Esophagus squamous epithelium (tissue), 5 donors: Measurements from ENCODE around the gene MROH2A. TPM values are rescaled to one million over a fixed set of nuclear protein-coding genes. Genes with fewer than 3 reads are reported as not detected.

Source experiments
- DNase-seq: peaks from one replicate; lab custom pipeline; 2025; lab: John Stamatoyannopoulos, UW
- H3K27ac ChIP-seq, 4 donors: fragments of 200-600 bp; sonication (generic); one replicate each; pipeline ENCODE4 v1.5.1; 2016 to 2019; ENCODE audit warnings: mild to moderate bottlenecking in 1 of 4
- H3K27me3 ChIP-seq, 4 donors: fragments of 200-600 bp; sonication (generic); 1 replicate in 3 of 4; 2 replicates in 1 of 4; pipeline versions ENCODE4 v1.5.1 to v1.6.0; 2017 to 2021; ENCODE audit warnings: antibody characterized with exemption in 1 of 4
- H3K36me3 ChIP-seq, 3 donors: fragments of 200-600 bp; sonication (generic); one replicate each; pipeline ENCODE4 v1.5.1; 2016 to 2019
- H3K4me1 ChIP-seq, 3 donors: fragments of 200-600 bp; sonication (generic); one replicate each; pipeline ENCODE4 v1.5.1; 2017 to 2019
- H3K4me3 ChIP-seq, 4 donors: fragments of 200-600 bp; sonication (generic); 1 replicate in 3 of 4; 2 replicates in 1 of 4; pipeline ENCODE4 v1.5.1; 2016 to 2019; ENCODE audit warnings: mild to moderate bottlenecking in 2 of 4, moderate library complexity in 1 of 4
- H3K9me3 ChIP-seq, 3 donors: fragments of 200-600 bp; sonication (generic); one replicate each; pipeline ENCODE4 v1.5.1; 2016 to 2019
- POLR2A ChIP-seq, 4 donors: fragments of 450-650 bp; IDR thresholded peaks; one replicate each; pipeline ENCODE4 v1.6.1; 2017; ENCODE audit warnings: antibody characterized with exemption in 4 of 4, mild to moderate bottlenecking in 4 of 4, moderate library complexity in 3 of 4
- WGBS, 2 donors: methylation state at CpG; one replicate each; pipeline ENCODE4 v1.1.5; 2018; 5-methylcytosine and 5-hydroxymethylcytosine counted together
- intact Hi-C: fragments of 100-400 bp; cut with DNase I; formaldehyde crosslinking; loops from one replicate; pipeline ENCODE4 v1.15.0; 2022
- total RNA-seq, 4 donors: library from RNA; depleted of rRNA; stranded (reverse); fragments of >200 nt; gene quantifications; one replicate each; pipeline ENCODE4 v1.1.0, GENCODE V29; 2016
- TF ChIP-seq, protein P1 (sequence below), 6 experiments: fragments of 450-650 bp in 4 of 6; fragments of 200-600 bp in 2 of 6; sonication (generic) in 2 of 6; IDR thresholded peaks; one replicate each; pipeline ENCODE4 v1.5.1; 2016 to 2019; ENCODE audit warnings: antibody characterized with exemption in 6 of 6, mild to moderate bottlenecking in 4 of 6, moderate library complexity in 4 of 6
- donor health status: DM: yes; HTN: yes; CAD: no.

MROH2A gene
- total RNA-seq, 4 donors from 2014 or later = under 0.01 to 2.1 (median 0.57) TPM

DNA sequence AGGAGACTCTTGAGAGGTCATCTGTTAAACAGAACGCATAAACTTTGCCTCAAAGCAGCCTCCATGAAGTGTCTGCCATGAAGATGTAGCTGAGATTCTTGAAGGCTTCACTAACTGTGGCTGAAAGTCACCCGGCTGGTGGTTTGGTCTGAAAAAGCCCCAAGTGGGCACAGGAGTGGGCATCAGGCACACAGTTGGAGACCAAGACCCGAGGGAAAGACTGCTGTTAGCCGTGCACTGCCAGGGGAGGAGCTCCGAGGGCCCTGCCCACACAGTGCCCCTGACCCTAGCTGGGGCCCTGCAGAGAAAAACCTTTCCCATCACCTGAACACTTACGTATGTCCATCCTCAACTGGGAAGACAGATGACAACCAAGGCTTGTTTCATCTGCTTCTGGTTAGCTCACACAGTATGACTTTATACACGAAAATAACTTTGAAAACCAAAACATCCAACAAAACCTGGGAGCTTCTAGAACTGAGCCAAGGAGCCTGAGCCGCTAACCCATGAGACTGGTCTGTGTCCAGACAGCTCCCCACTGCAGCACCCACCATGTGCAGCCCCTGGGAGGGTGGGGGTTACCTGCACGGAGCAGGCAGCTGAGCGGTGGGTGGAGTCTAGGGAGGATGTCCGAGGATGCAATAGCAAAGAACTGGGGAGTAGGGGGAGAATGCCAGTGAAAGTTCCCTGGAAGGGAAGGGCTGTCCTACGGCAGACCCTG is 60.8 kb downstream of the MROH2A start:
- 88 to 90% methylated on average over 8 to 11 of the region's 12 CpGs for WGBS, 2 donors
- Histone ChIP-seq H3K4me1 (no peaks in the 10 kb centered on the region), H3K9me3 (no peaks in the 10 kb centered on the region), H3K36me3 (peaks cover 0 to 44% (median 0%) of the 10 kb centered on the region in 3 donors), H3K27me3 (no peaks in the 10 kb centered on the region), H3K27ac (no peak overlapping the region), H3K4me3 (no peak overlapping the region)
- DNase-seq = no peak
- intact Hi-C loops = no loop called here
- TF ChIP-seq POLR2A (IDR thresholded peaks at IDR 0.05) = no peak
- TF ChIP-seq, protein P1, sequence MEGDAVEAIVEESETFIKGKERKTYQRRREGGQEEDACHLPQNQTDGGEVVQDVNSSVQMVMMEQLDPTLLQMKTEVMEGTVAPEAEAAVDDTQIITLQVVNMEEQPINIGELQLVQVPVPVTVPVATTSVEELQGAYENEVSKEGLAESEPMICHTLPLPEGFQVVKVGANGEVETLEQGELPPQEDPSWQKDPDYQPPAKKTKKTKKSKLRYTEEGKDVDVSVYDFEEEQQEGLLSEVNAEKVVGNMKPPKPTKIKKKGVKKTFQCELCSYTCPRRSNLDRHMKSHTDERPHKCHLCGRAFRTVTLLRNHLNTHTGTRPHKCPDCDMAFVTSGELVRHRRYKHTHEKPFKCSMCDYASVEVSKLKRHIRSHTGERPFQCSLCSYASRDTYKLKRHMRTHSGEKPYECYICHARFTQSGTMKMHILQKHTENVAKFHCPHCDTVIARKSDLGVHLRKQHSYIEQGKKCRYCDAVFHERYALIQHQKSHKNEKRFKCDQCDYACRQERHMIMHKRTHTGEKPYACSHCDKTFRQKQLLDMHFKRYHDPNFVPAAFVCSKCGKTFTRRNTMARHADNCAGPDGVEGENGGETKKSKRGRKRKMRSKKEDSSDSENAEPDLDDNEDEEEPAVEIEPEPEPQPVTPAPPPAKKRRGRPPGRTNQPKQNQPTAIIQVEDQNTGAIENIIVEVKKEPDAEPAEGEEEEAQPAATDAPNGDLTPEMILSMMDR (IDR thresholded peaks at IDR 0.05) = no peak

DNA sequence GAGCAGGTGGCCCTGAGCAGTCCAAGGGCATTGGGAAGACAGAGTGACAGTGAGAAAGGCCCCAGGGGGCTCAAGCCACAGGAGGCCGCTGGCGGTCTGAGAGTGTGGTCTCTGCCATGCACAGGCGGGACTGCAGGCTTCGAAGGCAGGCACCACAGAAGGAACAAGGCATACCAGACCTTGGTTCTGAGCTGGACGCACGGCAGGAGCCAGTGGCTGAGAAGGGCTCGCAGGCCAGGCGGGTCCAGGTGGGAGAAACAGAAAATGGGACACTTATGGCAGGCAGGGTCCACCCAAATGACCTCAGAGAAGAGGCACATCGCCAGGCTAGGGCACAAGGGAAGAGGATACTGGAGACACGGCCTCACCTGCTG is 61.3 kb downstream of the MROH2A start:
- H3K27ac ChIP-seq = no peak overlapping the region
- H3K4me3 ChIP-seq = no peak overlapping the region
- TF ChIP-seq, protein P1 (IDR thresholded peaks at IDR 0.05) = no peak
- no peak for TF ChIP-seq POLR2A (IDR thresholded peaks at IDR 0.05)
- H3K36me3 ChIP-seq = peaks cover 0 to 48% (median 0%) of the 10 kb centered on the region in 3 donors
- no peak for DNase-seq
- 92 to 98% methylated on average over 6 to 9 of the region's 10 CpGs for WGBS, 2 donors
- no peaks in the 10 kb centered on the region for H3K4me1 ChIP-seq
- intact Hi-C loops = no loop called here
- no peaks in the 10 kb centered on the region for H3K27me3 ChIP-seq
- no peaks in the 10 kb centered on the region for H3K9me3 ChIP-seq

DNA sequence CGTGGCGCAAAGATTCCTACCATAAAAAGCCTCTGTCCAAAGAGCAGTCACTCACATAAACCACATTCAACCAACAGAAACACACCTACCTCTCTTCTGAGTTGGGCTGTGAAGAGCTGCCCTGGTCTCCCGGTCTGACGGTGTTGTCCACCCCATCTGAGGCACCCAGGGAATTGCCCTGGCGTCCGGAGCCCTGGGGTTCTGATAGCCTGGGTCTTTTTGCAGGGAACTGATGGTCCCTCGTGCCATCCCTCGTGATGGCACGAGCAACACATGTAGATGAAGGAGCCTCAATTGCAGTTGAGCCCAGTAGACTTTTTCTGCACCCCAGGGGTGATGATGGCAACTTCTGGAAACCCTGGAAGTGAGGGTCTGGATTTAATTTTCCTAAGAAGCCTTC is 62.4 kb downstream of the MROH2A start:
- Histone ChIP-seq H3K4me1 (no peaks in the 10 kb centered on the region), H3K4me3 (no peak overlapping the region), H3K27me3 (no peaks in the 10 kb centered on the region), H3K9me3 (no peaks in the 10 kb centered on the region), H3K27ac (no peak overlapping the region), H3K36me3 (peaks cover 0 to 54% (median 0%) of the 10 kb centered on the region in 3 donors)
- DNase-seq = no peak
- intact Hi-C loops = no loop called here
- TF ChIP-seq POLR2A (IDR thresholded peaks at IDR 0.05) = no peak
- TF ChIP-seq, protein P1 (IDR thresholded peaks at IDR 0.05) = no peak
- 85 to 95% methylated on average over 3 to 8 of the region's 9 CpGs for WGBS, 2 donors

DNA sequence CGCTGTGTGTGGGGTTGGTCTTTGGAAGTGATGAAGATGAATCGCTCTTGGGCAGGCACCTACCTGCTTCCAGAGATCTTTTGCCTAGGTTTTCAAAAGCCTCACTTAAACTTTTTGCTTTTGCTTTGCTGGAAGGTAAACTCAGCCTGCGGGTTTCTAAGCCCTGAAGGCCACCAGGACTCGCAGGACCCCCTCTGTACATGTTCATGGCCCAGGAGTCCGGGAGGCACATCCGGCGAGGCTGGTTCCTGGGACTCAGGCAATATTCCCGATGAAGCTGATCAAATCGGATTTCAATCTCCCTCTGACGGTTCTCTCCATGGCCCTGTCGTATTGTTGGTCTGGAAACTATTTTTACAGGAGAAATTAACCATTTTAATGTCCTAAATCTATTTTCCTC is 63.1 kb downstream of the MROH2A start:
- TF ChIP-seq, protein P1 (IDR thresholded peaks at IDR 0.05) = no peak
- no peak for TF ChIP-seq POLR2A (IDR thresholded peaks at IDR 0.05)
- Histone ChIP-seq H3K4me1 (no peaks in the 10 kb centered on the region), H3K36me3 (peaks cover 0 to 56% (median 0%) of the 10 kb centered on the region in 3 donors), H3K27ac (no peak overlapping the region), H3K9me3 (no peaks in the 10 kb centered on the region), H3K27me3 (no peaks in the 10 kb centered on the region), H3K4me3 (no peak overlapping the region)
- DNase-seq = no peak
- intact Hi-C loops = no loop called here
- WGBS, 2 donors = 80 to 99% methylated on average over 9 to 11 of the region's 11 CpGs

DNA sequence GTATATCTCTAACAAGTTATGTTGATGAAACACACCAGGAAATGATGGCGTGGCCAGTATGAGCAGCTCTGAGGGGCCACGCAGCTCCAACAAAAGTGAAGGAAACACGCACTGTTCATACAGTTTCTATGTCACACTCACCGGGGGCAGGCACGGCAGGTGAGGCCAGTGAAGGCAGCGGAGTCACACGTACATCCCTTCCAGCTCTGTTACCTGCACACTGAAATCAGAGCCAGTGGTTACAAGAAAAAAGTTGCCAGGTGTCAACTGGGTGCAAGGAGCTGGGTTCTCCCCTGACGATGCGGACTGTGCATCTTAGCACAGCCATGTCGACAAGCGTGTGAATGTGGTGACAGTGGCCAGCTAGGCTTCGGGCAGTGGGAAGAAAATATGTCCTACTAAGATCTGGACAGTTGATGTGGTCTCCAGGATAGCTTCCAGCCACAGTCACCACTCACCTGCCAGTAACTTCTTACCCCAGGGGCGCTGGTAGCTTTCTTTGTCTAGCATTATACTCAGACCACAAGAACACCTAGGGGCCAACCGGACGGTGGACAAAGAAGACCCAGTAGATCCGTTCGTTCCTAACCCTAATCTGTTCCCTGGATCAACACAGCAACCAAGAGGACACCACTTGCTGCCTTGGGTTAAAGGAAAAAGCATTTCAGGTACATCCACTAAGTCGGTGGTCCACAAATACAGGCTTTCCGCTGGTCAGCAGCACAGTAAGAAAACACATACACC is 66.1 kb downstream of the MROH2A start:
- no peaks in the 10 kb centered on the region for H3K27me3 ChIP-seq
- H3K4me3 ChIP-seq = no peak overlapping the region
- H3K36me3 ChIP-seq = peaks cover 0 to 77% (median 0%) of the 10 kb centered on the region in 3 donors
- DNase-seq = no peak
- intact Hi-C loops = no loop called here
- H3K27ac ChIP-seq = no peak overlapping the region
- H3K9me3 ChIP-seq = no peaks in the 10 kb centered on the region
- TF ChIP-seq, protein P1 (IDR thresholded peaks at IDR 0.05) = no peak
- no peak for TF ChIP-seq POLR2A (IDR thresholded peaks at IDR 0.05)
- whole genome bisulfite sequencing, 2 donors = 90 to 91% methylated on average over 17 of the region's 19 CpGs
- H3K4me1 ChIP-seq = no peaks in the 10 kb centered on the region
